ENCODE measurements around the gene CHST9.

Gene CHST9

GRCh38 chr18:26960911-26961310 lies 224.2 kb downstream of the CHST9 start:
- no peak for TF ChIP-seq CTCF (IDR thresholded peaks at IDR 0.05; ENCODE audit: extremely low read depth, insufficient read depth, missing control alignments)
- no peak for DNase-seq (ENCODE audit: low spot score)
- in situ Hi-C loops (cut with MboI; ENCODE audit: low pct_unique_long_range_greater_than_20kb, low sequenced_read_pairs, unreplicated experiment): no loop called here

GRCh38 chr18:26956863-26957262 lies 228.2 kb downstream of the CHST9 start:
- in situ Hi-C loops (cut with MboI; ENCODE audit: low pct_unique_long_range_greater_than_20kb, low sequenced_read_pairs, unreplicated experiment): no loop called here
- TF ChIP-seq CTCF (IDR thresholded peaks at IDR 0.05; ENCODE audit: extremely low read depth, insufficient read depth, missing control alignments): no peak
- no peak for DNase-seq (ENCODE audit: low spot score)

- no peak for TF ChIP-seq CTCF (IDR thresholded peaks at IDR 0.05; ENCODE audit: extremely low read depth, insufficient read depth, missing control alignments)
- DNase-seq (ENCODE audit: low spot score): no peak
- in situ Hi-C loops (cut with MboI; ENCODE audit: low pct_unique_long_range_greater_than_20kb, low sequenced_read_pairs, unreplicated experiment): no loop called here
These were observed 236.4 kb downstream of the CHST9 start for GRCh38 chr18:26948703-26949102.

GRCh38 chr18:26943906-26944305 lies 241.2 kb downstream of the CHST9 start:
- no peak for TF ChIP-seq CTCF (IDR thresholded peaks at IDR 0.05; ENCODE audit: extremely low read depth, insufficient read depth, missing control alignments)
- in situ Hi-C loops (cut with MboI; ENCODE audit: low pct_unique_long_range_greater_than_20kb, low sequenced_read_pairs, unreplicated experiment): no loop called here
- no peak for DNase-seq (ENCODE audit: low spot score)

GRCh38 chr18:26941584-26941983 lies 243.5 kb downstream of the CHST9 start:
- in situ Hi-C loops (cut with MboI; ENCODE audit: low pct_unique_long_range_greater_than_20kb, low sequenced_read_pairs, unreplicated experiment): no loop called here
- DNase-seq (ENCODE audit: low spot score): no peak
- no peak for TF ChIP-seq CTCF (IDR thresholded peaks at IDR 0.05; ENCODE audit: extremely low read depth, insufficient read depth, missing control alignments)

- DNase-seq (ENCODE audit: low spot score): no peak
- in situ Hi-C loops (cut with MboI; ENCODE audit: low pct_unique_long_range_greater_than_20kb, low sequenced_read_pairs, unreplicated experiment): no loop called here
- TF ChIP-seq CTCF (IDR thresholded peaks at IDR 0.05; ENCODE audit: extremely low read depth, insufficient read depth, missing control alignments): no peak
These were observed 244.2 kb downstream of the CHST9 start for GRCh38 chr18:26940744-26941398.

Measured in GM13977 (cell line).